Measurements from ENCODE around the gene TCOF1. TPM values are rescaled to one million over a fixed set of nuclear protein-coding genes. Genes with fewer than 3 reads are reported as not detected.

Gene TCOF1
- total and polyA plus RNA-seq, 2 donors from 2014 or later = 12.2 to 23.5 TPM

DNA sequence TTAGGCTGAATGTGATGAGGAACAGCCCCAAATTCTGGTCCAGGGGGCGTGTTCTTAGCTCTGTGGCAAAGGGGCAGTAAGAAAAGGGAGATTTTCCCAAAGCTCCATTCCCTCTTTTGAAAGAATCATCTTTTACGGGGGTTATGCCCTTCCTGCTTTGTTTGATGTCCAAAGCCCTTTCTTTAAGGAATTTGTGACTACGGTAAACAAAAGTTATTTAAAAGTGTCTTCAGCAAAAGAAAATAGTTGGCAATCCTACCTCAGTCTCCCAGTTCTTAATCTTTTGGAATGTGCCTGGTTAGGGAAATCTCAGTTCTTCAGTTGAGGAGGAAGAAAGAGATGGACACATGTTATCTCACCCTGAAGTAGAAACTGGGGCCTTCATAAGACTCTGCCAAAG, 30.4 kb upstream of the TCOF1 start:
- FAIRE-seq (no peak), DNase-seq (no peak)
- H3K9me3 ChIP-seq (ENCODE audit: control insufficient read depth in 2 of 3, insufficient read depth in 1 of 3, low read length in 3 of 3) = no peaks in the 10 kb centered on the region
- H3K36me3 ChIP-seq (ENCODE audit: control insufficient read depth in 2 of 3, insufficient read depth in 3 of 3, low read length in 3 of 3) = no peaks in the 10 kb centered on the region
- H3K27me3 ChIP-seq (ENCODE audit: control insufficient read depth, insufficient read depth, low read length) = no peaks in the 10 kb centered on the region
- no peaks in the 10 kb centered on the region for H3K4me1 ChIP-seq (ENCODE audit: control insufficient read depth in 2 of 3, insufficient read depth in 2 of 3, low read depth in 1 of 3, low read length in 3 of 3)
- no peak overlapping the region for H3K4me3 ChIP-seq (ENCODE audit: low read length in 3 of 3)
- H3K27ac ChIP-seq (ENCODE audit: low read depth in 2 of 2, low read length in 2 of 2) = no peak overlapping the region
- H3K9ac ChIP-seq (ENCODE audit: low read length in 3 of 3) = no peak overlapping the region
- intact Hi-C loops (cut with DNase I) = no loop called here
- no peak for TF ChIP-seq CTCF (IDR thresholded peaks at IDR 0.05; ENCODE audit: borderline replicate concordance, extremely low read depth, insufficient read depth)

- no peak for TF ChIP-seq CTCF (IDR thresholded peaks at IDR 0.05; ENCODE audit: borderline replicate concordance, extremely low read depth, insufficient read depth)
These were observed 29.0 kb upstream of the TCOF1 start for GRCh38 chr5:150328515-150328914.

DNA sequence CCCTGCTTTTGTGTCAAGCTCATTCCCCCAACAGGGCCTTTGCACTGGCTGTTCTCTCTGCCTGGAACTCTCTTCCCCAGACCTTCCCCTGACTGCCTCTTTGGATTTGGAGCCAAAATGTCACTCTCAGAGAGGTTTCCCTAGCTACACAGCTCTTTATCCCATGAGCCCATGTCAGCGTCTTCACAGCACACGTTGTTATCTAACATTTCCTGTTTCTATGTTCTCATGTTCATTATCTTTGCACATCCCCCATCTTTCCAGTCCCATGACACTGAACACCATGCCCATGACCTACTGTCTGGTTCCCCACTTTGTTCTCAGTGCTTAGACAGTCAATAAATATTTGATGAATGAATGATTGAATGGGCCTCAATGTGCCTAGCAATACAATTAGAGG, 28.5 kb upstream of the TCOF1 start:
- no peak overlapping the region for H3K9ac ChIP-seq (ENCODE audit: low read length in 3 of 3)
- intact Hi-C loops (cut with DNase I) = no loop called here
- H3K36me3 ChIP-seq (ENCODE audit: control insufficient read depth in 2 of 3, insufficient read depth in 3 of 3, low read length in 3 of 3) = no peaks in the 10 kb centered on the region
- H3K27me3 ChIP-seq (ENCODE audit: control insufficient read depth, insufficient read depth, low read length) = no peaks in the 10 kb centered on the region
- no peaks in the 10 kb centered on the region for H3K9me3 ChIP-seq (ENCODE audit: control insufficient read depth in 2 of 3, insufficient read depth in 1 of 3, low read length in 3 of 3)
- DNase-seq (no peak), FAIRE-seq (no peak)
- no peak overlapping the region for H3K27ac ChIP-seq (ENCODE audit: low read depth in 2 of 2, low read length in 2 of 2)
- no peaks in the 10 kb centered on the region for H3K4me1 ChIP-seq (ENCODE audit: control insufficient read depth in 2 of 3, insufficient read depth in 2 of 3, low read depth in 1 of 3, low read length in 3 of 3)
- H3K4me3 ChIP-seq (ENCODE audit: low read length in 3 of 3) = no peak overlapping the region
- TF ChIP-seq CTCF (IDR thresholded peaks at IDR 0.05; ENCODE audit: borderline replicate concordance, extremely low read depth, insufficient read depth) = no peak

More at GRCh38 chr5:150328515-150328914, 29.0 kb upstream of the TCOF1 start:
- Histone ChIP-seq H3K9me3 (ENCODE audit: control insufficient read depth in 2 of 3, insufficient read depth in 1 of 3, low read length in 3 of 3) (no peaks in the 10 kb centered on the region), H3K36me3 (ENCODE audit: control insufficient read depth in 2 of 3, insufficient read depth in 3 of 3, low read length in 3 of 3) (no peaks in the 10 kb centered on the region), H3K9ac (ENCODE audit: low read length in 3 of 3) (no peak overlapping the region), H3K27ac (ENCODE audit: low read depth in 2 of 2, low read length in 2 of 2) (no peak overlapping the region), H3K4me3 (ENCODE audit: low read length in 3 of 3) (no peak overlapping the region), H3K27me3 (ENCODE audit: control insufficient read depth, insufficient read depth, low read length) (no peaks in the 10 kb centered on the region), H3K4me1 (ENCODE audit: control insufficient read depth in 2 of 3, insufficient read depth in 2 of 3, low read depth in 1 of 3, low read length in 3 of 3) (no peaks in the 10 kb centered on the region)
- DNase-seq (no peak), FAIRE-seq (no peak)
- intact Hi-C loops (cut with DNase I) = no loop called here
